ENCODE measurements around the gene SEL1L. TPM values are rescaled to one million over a fixed set of nuclear protein-coding genes. Genes with fewer than 3 reads are reported as not detected.
A peak's percentile ranks its signal among the peaks of the same experiment; 100 is the strongest.

SEL1L gene
- total and polyA plus RNA-seq, 4 donors = 13.1 to 119 (median 69.8) TPM

DNA sequence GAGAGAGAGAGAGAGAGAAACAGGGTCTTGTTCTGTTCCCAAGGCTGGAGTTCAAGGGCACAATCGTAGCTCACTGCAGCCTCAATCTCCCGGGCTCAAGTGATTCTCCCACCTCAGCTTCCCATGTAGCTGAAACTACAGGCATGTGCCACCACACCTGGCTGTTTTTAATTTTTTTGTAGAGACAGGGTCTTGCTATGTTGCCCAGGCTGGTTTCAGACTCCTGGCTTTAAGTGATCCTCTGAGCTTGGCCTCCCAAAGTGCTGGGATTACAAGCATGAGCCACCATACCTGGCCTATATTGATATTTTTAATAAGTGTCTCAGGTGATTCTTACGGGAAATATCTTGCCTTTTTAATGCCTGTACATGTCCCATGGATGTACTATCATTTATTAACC is 82.7 kb downstream of the SEL1L start:
- no peak for ATAC-seq (ENCODE audit: low FRiP score)
- peaks cover 0 to 4% of the 10 kb centered on the region in 2 donors for H3K4me1 ChIP-seq (ENCODE audit: control insufficient read depth in 1 of 2, insufficient read depth in 2 of 2, low read length in 2 of 2)
- no peaks in the 10 kb centered on the region for H3K9me3 ChIP-seq (ENCODE audit: control insufficient read depth, low read length)
- intact Hi-C loops (cut with DNase I) = loop anchor here in 1 of 2 donors (5.0 kb wide), 1 partner anchor 179 kb away; no protein-coding TSS in a partner anchor
- DNase-seq = no peak
- H3K36me3 ChIP-seq (ENCODE audit: control insufficient read depth in 1 of 2, insufficient read depth in 2 of 2, low read length in 1 of 2) = no peaks in the 10 kb centered on the region
- H3K27ac ChIP-seq (ENCODE audit: low read depth in 1 of 2, low read length in 2 of 2) = no peak overlapping the region
- H3K27me3 ChIP-seq (ENCODE audit: control insufficient read depth in 1 of 2, insufficient read depth in 2 of 2, low read length in 1 of 2) = no peaks in the 10 kb centered on the region
- H3K4me3 ChIP-seq (ENCODE audit: low read length in 2 of 2) = no peak overlapping the region
- 88 to 92% methylated on average over 3 of the region's 3 CpGs for WGBS, 2 donors

GRCh38 chr14:81450100-81450531 is 83.5 kb downstream of the SEL1L start:
- H3K9me3 ChIP-seq (ENCODE audit: control insufficient read depth, low read length) = no peaks in the 10 kb centered on the region
- H3K4me1 ChIP-seq (ENCODE audit: control insufficient read depth in 1 of 2, insufficient read depth in 2 of 2, low read length in 2 of 2) = peaks cover 0 to 4% of the 10 kb centered on the region in 2 donors
- no peaks in the 10 kb centered on the region for H3K27me3 ChIP-seq (ENCODE audit: control insufficient read depth in 1 of 2, insufficient read depth in 2 of 2, low read length in 1 of 2)
- ATAC-seq (ENCODE audit: low FRiP score) (peak; percentile 56), DNase-seq (peak in 1 of 2 donors; percentile 52)
- H3K27ac ChIP-seq (ENCODE audit: low read depth in 1 of 2, low read length in 2 of 2) = no peak overlapping the region
- H3K4me3 ChIP-seq (ENCODE audit: low read length in 2 of 2) = no peak overlapping the region
- intact Hi-C loops (cut with DNase I) = loop anchor here in 1 of 2 donors (5.0 kb wide), 1 partner anchor 178 kb away; no protein-coding TSS in a partner anchor
- no peaks in the 10 kb centered on the region for H3K36me3 ChIP-seq (ENCODE audit: control insufficient read depth in 1 of 2, insufficient read depth in 2 of 2, low read length in 1 of 2)
- 47 to 54% methylated on average over 10 of the region's 10 CpGs for WGBS, 2 donors

- intact Hi-C loops (cut with DNase I) = no loop called here
- ATAC-seq (ENCODE audit: low FRiP score) (no peak), DNase-seq (no peak)
- Histone ChIP-seq H3K4me1 (ENCODE audit: control insufficient read depth in 1 of 2, insufficient read depth in 2 of 2, low read length in 2 of 2) (peaks cover 0 to 4% of the 10 kb centered on the region in 2 donors), H3K27me3 (ENCODE audit: control insufficient read depth in 1 of 2, insufficient read depth in 2 of 2, low read length in 1 of 2) (no peaks in the 10 kb centered on the region), H3K36me3 (ENCODE audit: control insufficient read depth in 1 of 2, insufficient read depth in 2 of 2, low read length in 1 of 2) (no peaks in the 10 kb centered on the region), H3K27ac (ENCODE audit: low read depth in 1 of 2, low read length in 2 of 2) (no peak overlapping the region), H3K9me3 (ENCODE audit: control insufficient read depth, low read length) (no peaks in the 10 kb centered on the region), H3K4me3 (ENCODE audit: low read length in 2 of 2) (no peak overlapping the region)
- 45 to 53% methylated on average over 6 of the region's 6 CpGs for WGBS, 2 donors
Measured at GRCh38 chr14:81449576-81449975, 84.1 kb downstream of the SEL1L start.

GRCh38 chr14:81449114-81449513 is 84.5 kb downstream of the SEL1L start:
- no peaks in the 10 kb centered on the region for H3K36me3 ChIP-seq (ENCODE audit: control insufficient read depth in 1 of 2, insufficient read depth in 2 of 2, low read length in 1 of 2)
- intact Hi-C loops (cut with DNase I) = no loop called here
- DNase-seq (no peak), ATAC-seq (ENCODE audit: low FRiP score) (peak; percentile 62)
- H3K27me3 ChIP-seq (ENCODE audit: control insufficient read depth in 1 of 2, insufficient read depth in 2 of 2, low read length in 1 of 2) = no peaks in the 10 kb centered on the region
- 0 to 4% methylated on average over 4 of the region's 4 CpGs for WGBS, 2 donors
- no peak overlapping the region for H3K4me3 ChIP-seq (ENCODE audit: low read length in 2 of 2)
- H3K9me3 ChIP-seq (ENCODE audit: control insufficient read depth, low read length) = no peaks in the 10 kb centered on the region
- peaks cover 0 to 4% of the 10 kb centered on the region in 2 donors for H3K4me1 ChIP-seq (ENCODE audit: control insufficient read depth in 1 of 2, insufficient read depth in 2 of 2, low read length in 2 of 2)
- no peak overlapping the region for H3K27ac ChIP-seq (ENCODE audit: low read depth in 1 of 2, low read length in 2 of 2)

DNA sequence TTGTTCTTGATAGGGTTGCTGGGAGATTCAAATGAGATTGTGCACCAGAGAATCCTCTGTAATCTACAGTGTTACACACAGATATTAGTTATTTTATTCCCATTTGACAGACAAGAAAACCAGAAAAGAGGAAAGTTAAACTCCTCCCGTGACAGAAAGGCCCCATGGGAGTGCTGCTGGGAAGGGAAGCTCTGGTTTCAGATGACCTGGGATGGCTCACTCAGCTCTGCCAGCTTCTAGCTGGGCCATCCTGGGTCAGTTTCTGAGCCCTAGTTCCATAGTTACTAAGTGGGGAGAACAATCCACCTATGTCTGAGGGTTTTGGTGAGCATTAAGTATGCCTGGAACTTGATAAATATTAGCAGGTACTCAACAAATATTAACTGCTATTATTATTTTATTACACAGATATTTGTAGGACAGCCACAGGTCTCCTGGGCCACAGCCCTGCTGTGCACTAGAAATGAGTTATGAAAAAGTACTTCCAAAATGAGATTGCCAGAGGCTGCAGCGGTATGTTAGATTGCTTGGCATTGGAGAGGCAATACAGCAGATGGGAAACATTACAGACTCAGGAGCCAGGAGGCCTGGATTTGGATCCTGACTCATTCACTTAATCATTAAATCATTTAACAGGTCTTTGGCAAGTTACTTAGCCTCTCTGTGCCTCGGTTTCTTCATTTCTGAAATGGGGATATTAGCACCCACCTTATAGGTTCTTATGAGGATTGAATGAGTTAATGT is 86.5 kb downstream of the SEL1L start:
- 64 to 75% methylated on average over 3 of the region's 3 CpGs for WGBS, 2 donors
- Histone ChIP-seq H3K36me3 (ENCODE audit: control insufficient read depth in 1 of 2, insufficient read depth in 2 of 2, low read length in 1 of 2) (no peaks in the 10 kb centered on the region), H3K4me3 (ENCODE audit: low read length in 2 of 2) (no peak overlapping the region), H3K27ac (ENCODE audit: low read depth in 1 of 2, low read length in 2 of 2) (no peak overlapping the region), H3K27me3 (ENCODE audit: control insufficient read depth in 1 of 2, insufficient read depth in 2 of 2, low read length in 1 of 2) (no peaks in the 10 kb centered on the region), H3K4me1 (ENCODE audit: control insufficient read depth in 1 of 2, insufficient read depth in 2 of 2, low read length in 2 of 2) (peaks cover 0 to 4% of the 10 kb centered on the region in 2 donors), H3K9me3 (ENCODE audit: control insufficient read depth, low read length) (no peaks in the 10 kb centered on the region)
- DNase-seq (no peak), ATAC-seq (ENCODE audit: low FRiP score) (no peak)
- intact Hi-C loops (cut with DNase I) = no loop called here

GRCh38 chr14:81446279-81447007 is 87.2 kb downstream of the SEL1L start:
- DNase-seq (no peak), ATAC-seq (ENCODE audit: low FRiP score) (no peak)
- H3K27ac ChIP-seq (ENCODE audit: low read depth in 1 of 2, low read length in 2 of 2) = no peak overlapping the region
- no peaks in the 10 kb centered on the region for H3K36me3 ChIP-seq (ENCODE audit: control insufficient read depth in 1 of 2, insufficient read depth in 2 of 2, low read length in 1 of 2)
- intact Hi-C loops (cut with DNase I) = no loop called here
- no peaks in the 10 kb centered on the region for H3K27me3 ChIP-seq (ENCODE audit: control insufficient read depth in 1 of 2, insufficient read depth in 2 of 2, low read length in 1 of 2)
- H3K9me3 ChIP-seq (ENCODE audit: control insufficient read depth, low read length) = no peaks in the 10 kb centered on the region
- 88 to 91% methylated on average over 9 of the region's 9 CpGs for WGBS, 2 donors
- no peak overlapping the region for H3K4me3 ChIP-seq (ENCODE audit: low read length in 2 of 2)
- peaks cover 0 to 4% of the 10 kb centered on the region in 2 donors for H3K4me1 ChIP-seq (ENCODE audit: control insufficient read depth in 1 of 2, insufficient read depth in 2 of 2, low read length in 2 of 2)

GRCh38 chr14:81441626-81442134 is 92.0 kb downstream of the SEL1L start:
- intact Hi-C loops (cut with DNase I) = no loop called here
- H3K27ac ChIP-seq (ENCODE audit: low read depth in 1 of 2, low read length in 2 of 2) = no peak overlapping the region
- no peaks in the 10 kb centered on the region for H3K9me3 ChIP-seq (ENCODE audit: control insufficient read depth, low read length)
- 81 to 83% methylated on average over 5 of the region's 5 CpGs for WGBS, 2 donors
- DNase-seq = no peak
- no peaks in the 10 kb centered on the region for H3K36me3 ChIP-seq (ENCODE audit: control insufficient read depth in 1 of 2, insufficient read depth in 2 of 2, low read length in 1 of 2)
- no peak overlapping the region for H3K4me3 ChIP-seq (ENCODE audit: low read length in 2 of 2)
- ATAC-seq (ENCODE audit: low FRiP score) = no peak
- H3K27me3 ChIP-seq (ENCODE audit: control insufficient read depth in 1 of 2, insufficient read depth in 2 of 2, low read length in 1 of 2) = no peaks in the 10 kb centered on the region
- peaks cover 0 to under 1% of the 10 kb centered on the region in 2 donors for H3K4me1 ChIP-seq (ENCODE audit: control insufficient read depth in 1 of 2, insufficient read depth in 2 of 2, low read length in 2 of 2)

GRCh38 chr14:81440041-81440440 is 93.6 kb downstream of the SEL1L start:
- intact Hi-C loops (cut with DNase I) = no loop called here
- 77 to 81% methylated on average over 3 of the region's 3 CpGs for WGBS, 2 donors

More at GRCh38 chr14:81440041-81440440, 93.6 kb downstream of the SEL1L start:
- ATAC-seq (ENCODE audit: low FRiP score) (no peak), DNase-seq (no peak)
- Histone ChIP-seq H3K36me3 (ENCODE audit: control insufficient read depth in 1 of 2, insufficient read depth in 2 of 2, low read length in 1 of 2) (no peaks in the 10 kb centered on the region), H3K27ac (ENCODE audit: low read depth in 1 of 2, low read length in 2 of 2) (no peak overlapping the region), H3K4me1 (ENCODE audit: control insufficient read depth in 1 of 2, insufficient read depth in 2 of 2, low read length in 2 of 2) (peaks cover 0 to 3% of the 10 kb centered on the region in 2 donors), H3K4me3 (ENCODE audit: low read length in 2 of 2) (no peak overlapping the region), H3K9me3 (ENCODE audit: control insufficient read depth, low read length) (no peaks in the 10 kb centered on the region), H3K27me3 (ENCODE audit: control insufficient read depth in 1 of 2, insufficient read depth in 2 of 2, low read length in 1 of 2) (no peaks in the 10 kb centered on the region)
